Ovary (tissue), 3 donors: ENCODE measurements around the gene PCSK9.

Source experiments
- EP300 ChIP-seq: sonication (generic); formaldehyde crosslinking; IDR thresholded peaks from one replicate; pipeline ENCODE4 v1.6.1; 2017; ENCODE audit warnings: antibody characterized with exemption
- POLR2A ChIP-seq: fragments of 450-650 bp; IDR thresholded peaks from one replicate; pipeline ENCODE4 v1.6.1; 2017; ENCODE audit warnings: antibody characterized with exemption, mild to moderate bottlenecking, moderate library complexity
- TF ChIP-seq, protein P1 (sequence below), 3 donors: fragments of 450-650 bp in 2 of 3; fragments of 200-600 bp in 1 of 3; IDR thresholded peaks; one replicate each; pipeline versions ENCODE4 v1.5.1 to v1.8.0; 2016 to 2022; ENCODE audit warnings: antibody characterized with exemption in 3 of 3, mild to moderate bottlenecking in 1 of 3
- donor health status: DM: no; HTN: no; CAD: no.

DNA sequence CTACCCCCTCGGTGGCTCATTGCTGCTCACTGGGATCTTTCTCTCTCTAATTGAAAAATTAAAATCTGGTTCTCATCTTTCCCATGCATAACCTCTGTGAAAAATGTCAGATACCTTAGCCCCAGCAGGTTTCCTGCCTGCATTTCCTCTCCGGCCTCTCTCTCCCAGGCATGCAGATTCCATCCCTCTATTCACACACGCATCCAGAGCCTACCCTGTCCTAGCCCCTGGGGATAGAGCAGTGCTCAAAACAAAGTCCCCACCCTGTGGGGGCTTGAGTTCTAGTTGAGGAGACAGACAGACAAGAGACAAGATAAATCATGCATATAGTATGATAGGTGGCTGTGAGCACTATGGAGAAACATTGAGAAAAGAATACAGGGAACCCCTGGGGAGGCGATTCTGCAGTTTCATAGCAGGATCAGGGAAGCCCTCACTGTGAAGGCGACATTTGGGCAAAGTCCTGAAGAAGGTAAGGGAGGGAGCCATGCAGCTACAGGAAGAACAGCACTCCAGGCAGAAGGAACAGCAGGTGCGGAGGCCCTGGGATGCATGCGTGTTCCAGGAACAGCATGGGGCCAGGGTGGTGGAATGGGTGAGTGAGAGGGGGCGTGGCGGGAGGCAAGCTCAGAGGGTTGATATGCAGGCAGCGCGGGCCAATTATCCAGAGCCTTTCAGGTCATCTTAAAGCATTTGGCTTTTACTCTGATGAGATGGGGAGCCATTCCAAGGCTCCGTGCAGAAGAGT, 44.2 kb upstream of the PCSK9 start:
- no peak for TF ChIP-seq POLR2A
- no peak for TF ChIP-seq EP300
- TF ChIP-seq, protein P1, sequence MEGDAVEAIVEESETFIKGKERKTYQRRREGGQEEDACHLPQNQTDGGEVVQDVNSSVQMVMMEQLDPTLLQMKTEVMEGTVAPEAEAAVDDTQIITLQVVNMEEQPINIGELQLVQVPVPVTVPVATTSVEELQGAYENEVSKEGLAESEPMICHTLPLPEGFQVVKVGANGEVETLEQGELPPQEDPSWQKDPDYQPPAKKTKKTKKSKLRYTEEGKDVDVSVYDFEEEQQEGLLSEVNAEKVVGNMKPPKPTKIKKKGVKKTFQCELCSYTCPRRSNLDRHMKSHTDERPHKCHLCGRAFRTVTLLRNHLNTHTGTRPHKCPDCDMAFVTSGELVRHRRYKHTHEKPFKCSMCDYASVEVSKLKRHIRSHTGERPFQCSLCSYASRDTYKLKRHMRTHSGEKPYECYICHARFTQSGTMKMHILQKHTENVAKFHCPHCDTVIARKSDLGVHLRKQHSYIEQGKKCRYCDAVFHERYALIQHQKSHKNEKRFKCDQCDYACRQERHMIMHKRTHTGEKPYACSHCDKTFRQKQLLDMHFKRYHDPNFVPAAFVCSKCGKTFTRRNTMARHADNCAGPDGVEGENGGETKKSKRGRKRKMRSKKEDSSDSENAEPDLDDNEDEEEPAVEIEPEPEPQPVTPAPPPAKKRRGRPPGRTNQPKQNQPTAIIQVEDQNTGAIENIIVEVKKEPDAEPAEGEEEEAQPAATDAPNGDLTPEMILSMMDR (IDR thresholded peaks at IDR 0.05): no peak
